ACHN (cell line): Measurements from ENCODE around the gene KRT39.
"Not testable (repeated sequence)": the region's sequence is repeated elsewhere in the genome, so short reads cannot be mapped to it uniquely, and the experiment has no call there.

ENCODE experiments used
- DNase-seq: peaks from one replicate; pipeline ENCODE4 v3.0.0-alpha.2; 2015
- in situ Hi-C: cut with HindIII; loops from 2 replicates; pipeline ENCODE4 v1.10.0; 2017; ENCODE audit warnings: low sequenced_read_pairs, low pct_ligation_motif_present, low pct_unique_long_range_greater_than_20kb

Gene KRT39

DNA sequence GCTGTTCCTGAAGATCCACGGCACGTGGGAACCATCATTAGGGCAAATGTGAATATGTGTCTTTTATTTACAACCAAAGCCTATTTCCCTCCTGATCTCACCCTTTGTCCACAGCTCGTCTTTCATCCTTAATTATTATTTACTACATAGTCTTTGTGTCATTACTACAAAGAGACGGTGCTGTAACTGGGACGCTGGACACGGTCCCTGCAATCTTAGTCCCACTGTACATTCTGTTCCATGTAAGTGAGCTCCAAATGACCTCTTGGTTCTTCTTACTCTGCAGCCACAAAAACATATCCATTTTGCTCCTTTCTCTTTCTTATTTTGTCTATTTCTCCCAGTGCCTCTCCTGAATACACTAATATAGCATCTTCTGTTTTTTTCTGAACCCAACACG lies 16.6 kb downstream of the KRT39 start:
- in situ Hi-C loops, result no loop called here
- DNase-seq, result no peak

GRCh38 chr17:40949418-40949817 lies 17.3 kb downstream of the KRT39 start:
- no peak for DNase-seq
- in situ Hi-C loops, result no loop called here

GRCh38 chr17:40947929-40948328 lies 18.8 kb downstream of the KRT39 start:
- no peak for DNase-seq
- in situ Hi-C loops, result no loop called here

DNA sequence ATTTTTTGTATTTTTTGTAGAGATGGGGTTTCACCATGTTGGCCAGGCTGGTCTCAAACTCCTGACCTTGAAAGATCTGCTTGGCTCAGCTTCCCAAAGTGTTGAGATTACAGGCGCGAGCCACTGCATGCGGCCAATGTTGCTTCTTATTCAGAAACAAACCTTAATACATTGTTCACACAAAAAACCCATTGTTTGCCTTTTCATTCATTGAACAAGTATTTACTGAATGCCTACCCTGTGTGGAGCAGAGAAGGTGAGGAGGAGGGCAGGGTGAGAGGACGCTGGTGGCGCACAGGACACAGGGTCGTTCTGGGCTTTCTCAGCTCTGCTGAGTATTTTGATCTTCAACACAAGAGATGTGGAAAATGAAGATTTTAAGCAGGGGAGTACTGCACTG lies 21.3 kb downstream of the KRT39 start:
- in situ Hi-C loops, result no loop called here
- no peak for DNase-seq

GRCh38 chr17:40944531-40944930 lies 22.2 kb downstream of the KRT39 start:
- in situ Hi-C loops, result no loop called here
- no peak for DNase-seq

GRCh38 chr17:40942553-40942952 lies 24.2 kb downstream of the KRT39 start:
- in situ Hi-C loops, result no loop called here
- no peak for DNase-seq

GRCh38 chr17:40940266-40940665 lies 26.5 kb downstream of the KRT39 start:
- in situ Hi-C loops, result no loop called here

DNA sequence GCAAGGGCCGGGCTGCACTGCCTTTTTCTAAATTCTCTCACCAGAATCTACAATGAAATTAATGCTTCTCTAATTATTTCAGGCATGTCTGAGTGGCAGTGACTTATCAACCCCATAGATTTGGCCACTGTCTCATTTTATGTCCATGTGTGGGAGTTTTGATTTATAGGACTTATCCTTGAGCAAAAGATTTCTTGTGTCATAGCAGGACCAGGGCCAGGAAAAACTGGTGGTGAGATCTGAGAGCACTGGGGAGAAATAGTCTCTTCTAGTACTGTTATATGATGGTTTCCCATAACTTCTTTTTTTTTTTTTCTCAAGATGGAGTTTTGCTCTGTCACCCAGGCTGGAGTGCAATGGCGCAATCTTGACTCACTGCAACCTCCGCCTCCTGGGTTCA lies 27.8 kb downstream of the KRT39 start:
- in situ Hi-C loops, result no loop called here
- no peak for DNase-seq

More at GRCh38 chr17:40940266-40940665, 26.5 kb downstream of the KRT39 start:
- DNase-seq, result no peak

GRCh38 chr17:40937384-40937819 lies 29.3 kb downstream of the KRT39 start, which contains the start of gene KRT23:
Gene KRT23 (minus strand): TSS chr17:40937646. CDS start chr17:40936603, 1,043 bp downstream.
- no peak for DNase-seq
- in situ Hi-C loops, result no loop called here

GRCh38 chr17:40936976-40937375 lies 29.8 kb downstream of the KRT39 start:
- DNase-seq, result no peak
- in situ Hi-C loops, result no loop called here

GRCh38 chr17:40936437-40936971 lies 30.2 kb downstream of the KRT39 start:
- DNase-seq, result no peak
- in situ Hi-C loops, result no loop called here

DNA sequence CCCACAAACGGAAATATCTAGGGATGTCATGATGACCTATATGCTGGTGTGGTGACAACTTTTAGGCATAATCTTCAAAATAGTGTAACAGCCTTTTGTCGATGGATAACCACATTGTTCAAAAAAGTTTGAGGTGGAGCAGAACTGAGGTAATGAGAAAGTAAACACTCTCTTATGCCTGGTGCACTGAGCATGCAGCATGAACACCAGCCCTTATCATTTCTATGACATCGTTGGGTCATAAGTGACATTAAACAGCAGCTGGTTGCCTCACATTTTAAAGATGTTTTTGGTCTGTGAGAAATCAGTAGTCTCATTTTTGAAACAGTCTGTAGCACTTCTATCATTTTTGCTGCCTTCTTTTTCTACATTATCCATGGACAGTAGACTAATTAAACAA lies 31.1 kb downstream of the KRT39 start:
- DNase-seq, result no peak
- in situ Hi-C loops, result no loop called here

- DNase-seq, result no peak
- in situ Hi-C loops, result no loop called here
Observed at GRCh38 chr17:40932608-40933007, 34.1 kb downstream of the KRT39 start.

- in situ Hi-C loops, result no loop called here
- DNase-seq, result no peak
Observed at GRCh38 chr17:40931311-40931710, 35.4 kb downstream of the KRT39 start.

DNA sequence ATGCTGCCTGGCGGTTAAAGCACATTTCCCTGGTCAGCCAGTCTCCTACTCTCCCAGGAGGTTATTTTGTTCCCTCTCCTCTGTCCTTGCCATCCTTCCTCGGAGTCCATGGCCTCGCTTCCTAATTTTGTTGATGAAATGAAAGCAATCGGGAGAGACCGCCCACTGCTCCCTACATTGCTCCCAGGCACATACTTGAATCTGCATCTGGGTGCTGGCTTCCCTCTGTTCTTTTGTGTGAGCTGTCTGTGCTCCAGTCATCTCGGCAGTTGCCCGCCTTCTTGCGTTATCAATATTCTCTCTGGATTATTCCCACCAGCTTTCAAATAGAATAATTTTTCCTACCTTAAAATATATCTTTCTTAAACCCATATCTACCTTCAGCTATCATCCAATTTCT lies 40.4 kb downstream of the KRT39 start:
- DNase-seq, result no peak
- in situ Hi-C loops, result no loop called here

DNA sequence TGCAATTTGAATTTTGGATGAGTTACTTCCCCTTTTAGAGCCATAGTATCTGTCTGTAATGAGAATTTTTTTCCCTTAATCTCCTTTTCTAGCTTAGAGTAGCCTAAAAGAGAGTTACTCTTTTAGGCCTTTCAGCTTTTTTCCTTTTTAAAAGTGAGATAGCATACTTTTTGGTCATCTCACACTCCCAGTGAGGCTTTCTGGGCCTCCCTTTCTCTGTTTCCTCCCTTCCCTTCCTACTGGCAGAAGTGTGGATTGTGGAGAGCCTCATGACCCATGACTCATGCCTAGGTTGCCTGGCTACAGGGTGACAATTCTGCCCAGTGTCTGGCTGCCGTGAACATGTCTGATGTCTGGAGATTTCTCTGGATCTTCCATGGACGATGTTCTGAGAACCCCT lies 44.5 kb downstream of the KRT39 start:
- in situ Hi-C loops, result no loop called here
- peak; percentile 84 for DNase-seq

- DNase-seq, result no peak
- in situ Hi-C loops, result no loop called here
Observed at GRCh38 chr17:40921026-40921425, 45.7 kb downstream of the KRT39 start.

- DNase-seq, in situ Hi-C loops: not testable (repeated sequence)
Observed at GRCh38 chr17:40917116-40917515, 49.6 kb downstream of the KRT39 start.

DNA sequence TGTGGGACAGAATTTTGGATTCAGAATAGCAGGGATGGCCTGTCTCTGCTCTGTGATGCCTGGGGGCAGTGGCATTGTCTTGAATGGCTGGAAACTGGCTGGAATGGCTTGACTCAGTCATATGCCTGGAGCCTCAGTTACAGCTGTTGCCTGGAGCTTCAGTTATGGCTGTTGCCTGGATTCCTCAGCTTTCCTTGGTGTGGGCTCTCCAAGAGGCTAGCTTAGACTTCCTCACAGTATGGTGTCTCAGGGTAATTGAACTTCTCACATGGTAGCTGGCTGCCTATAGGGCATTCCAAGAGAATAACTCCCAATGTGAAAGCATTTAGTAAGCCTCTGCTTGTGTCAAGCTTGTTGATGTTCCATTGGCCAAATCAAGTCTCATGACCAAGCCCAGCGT lies 50.4 kb downstream of the KRT39 start:
- no peak for DNase-seq
- in situ Hi-C loops, result no loop called here

- in situ Hi-C loops, result no loop called here
- DNase-seq, result peak; percentile 57
Observed at GRCh38 chr17:40915721-40916256, 51.0 kb downstream of the KRT39 start.
